22Rv1 (cell line): ENCODE data around the gene PPP1R15B.

Experiments
- ZFX ChIP-seq: fragments of 450-650 bp; IDR thresholded peaks from 2 replicates; pipeline ENCODE4 v1.6.1; 2017; ENCODE audit warnings: antibody characterized with exemption, borderline replicate concordance
- TF ChIP-seq, protein P1 (sequence below): fragments of 450-650 bp; IDR thresholded peaks from 2 replicates; pipeline ENCODE4 v1.5.1; 2017; ENCODE audit warnings: mild to moderate bottlenecking

GRCh38 chr1:204383163-204383904 is 28.3 kb downstream of the PPP1R15B start:
- TF ChIP-seq, protein P1, sequence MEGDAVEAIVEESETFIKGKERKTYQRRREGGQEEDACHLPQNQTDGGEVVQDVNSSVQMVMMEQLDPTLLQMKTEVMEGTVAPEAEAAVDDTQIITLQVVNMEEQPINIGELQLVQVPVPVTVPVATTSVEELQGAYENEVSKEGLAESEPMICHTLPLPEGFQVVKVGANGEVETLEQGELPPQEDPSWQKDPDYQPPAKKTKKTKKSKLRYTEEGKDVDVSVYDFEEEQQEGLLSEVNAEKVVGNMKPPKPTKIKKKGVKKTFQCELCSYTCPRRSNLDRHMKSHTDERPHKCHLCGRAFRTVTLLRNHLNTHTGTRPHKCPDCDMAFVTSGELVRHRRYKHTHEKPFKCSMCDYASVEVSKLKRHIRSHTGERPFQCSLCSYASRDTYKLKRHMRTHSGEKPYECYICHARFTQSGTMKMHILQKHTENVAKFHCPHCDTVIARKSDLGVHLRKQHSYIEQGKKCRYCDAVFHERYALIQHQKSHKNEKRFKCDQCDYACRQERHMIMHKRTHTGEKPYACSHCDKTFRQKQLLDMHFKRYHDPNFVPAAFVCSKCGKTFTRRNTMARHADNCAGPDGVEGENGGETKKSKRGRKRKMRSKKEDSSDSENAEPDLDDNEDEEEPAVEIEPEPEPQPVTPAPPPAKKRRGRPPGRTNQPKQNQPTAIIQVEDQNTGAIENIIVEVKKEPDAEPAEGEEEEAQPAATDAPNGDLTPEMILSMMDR: no peak
- TF ChIP-seq ZFX: no peak
